Upper lobe of right lung (tissue), 1 donor: ENCODE measurements around the gene PPIF. TPM values are rescaled to one million over a fixed set of nuclear protein-coding genes. Genes with fewer than 3 reads are reported as not detected.

Experiments
- ATAC-seq: fragments of 200-7000 bp; cut with Tn5 transposase; one replicate; pipeline ENCODE4 v1.9.1; 2020; ENCODE audit warnings: mild to moderate bottlenecking, moderate library complexity
- DNase-seq: peaks from one replicate; pipeline ENCODE4 v3.0.0-alpha.2; 2020
- H3K27ac ChIP-seq: fragments of 200-600 bp; one replicate; pipeline ENCODE4 v1.8.0; 2022
- H3K27me3 ChIP-seq: fragments of 200-600 bp; one replicate; pipeline ENCODE4 v1.8.0; 2022; ENCODE audit warnings: mild to moderate bottlenecking
- H3K36me3 ChIP-seq: fragments of 200-600 bp; one replicate; pipeline ENCODE4 v1.8.0; 2022
- H3K4me1 ChIP-seq: fragments of 200-600 bp; one replicate; pipeline ENCODE4 v1.8.0; 2022
- H3K4me3 ChIP-seq: fragments of 200-600 bp; one replicate; pipeline ENCODE4 v1.8.0; 2022; ENCODE audit warnings: mild to moderate bottlenecking
- H3K9me3 ChIP-seq: fragments of 200-600 bp; one replicate; pipeline ENCODE4 v1.8.0; 2022
- CTCF ChIP-seq: fragments of 200-600 bp; IDR thresholded peaks from one replicate; pipeline ENCODE4 v1.8.0; 2022; ENCODE audit warnings: antibody characterized with exemption
- intact Hi-C: fragments of 100-400 bp; cut with DNase I; formaldehyde crosslinking; loops from one replicate; pipeline ENCODE4 v1.11.0; 2022
- total RNA-seq: library from RNA; stranded (reverse); fragmentation: NEBNext Ultra II Directional; extraction: Animal tissue kit (Norgen Biotek cat#: 25700); gene quantifications from one replicate; pipeline ENCODE4 v1.2.1, GENCODE V29; 2021
- donor health status: DM: no; HTN: yes; CAD: no; lungs with severe emphysema.

The PPIF gene
- total RNA-seq, 1 donor from 2014 or later = 30.7 TPM

GRCh38 chr10:79393221-79393923 is 46.1 kb downstream of the PPIF start:
- peak; percentile 39 for DNase-seq
- H3K4me3 ChIP-seq = no peak overlapping the region
- no peak overlapping the region for H3K27ac ChIP-seq
- intact Hi-C loops = no loop called here
- H3K9me3 ChIP-seq = no peaks in the 10 kb centered on the region
- TF ChIP-seq CTCF = no peak
- no peaks in the 10 kb centered on the region for H3K27me3 ChIP-seq
- no peak for ATAC-seq
- H3K36me3 ChIP-seq = no peaks in the 10 kb centered on the region
- H3K4me1 ChIP-seq = peaks cover 27% of the 10 kb centered on the region

DNA sequence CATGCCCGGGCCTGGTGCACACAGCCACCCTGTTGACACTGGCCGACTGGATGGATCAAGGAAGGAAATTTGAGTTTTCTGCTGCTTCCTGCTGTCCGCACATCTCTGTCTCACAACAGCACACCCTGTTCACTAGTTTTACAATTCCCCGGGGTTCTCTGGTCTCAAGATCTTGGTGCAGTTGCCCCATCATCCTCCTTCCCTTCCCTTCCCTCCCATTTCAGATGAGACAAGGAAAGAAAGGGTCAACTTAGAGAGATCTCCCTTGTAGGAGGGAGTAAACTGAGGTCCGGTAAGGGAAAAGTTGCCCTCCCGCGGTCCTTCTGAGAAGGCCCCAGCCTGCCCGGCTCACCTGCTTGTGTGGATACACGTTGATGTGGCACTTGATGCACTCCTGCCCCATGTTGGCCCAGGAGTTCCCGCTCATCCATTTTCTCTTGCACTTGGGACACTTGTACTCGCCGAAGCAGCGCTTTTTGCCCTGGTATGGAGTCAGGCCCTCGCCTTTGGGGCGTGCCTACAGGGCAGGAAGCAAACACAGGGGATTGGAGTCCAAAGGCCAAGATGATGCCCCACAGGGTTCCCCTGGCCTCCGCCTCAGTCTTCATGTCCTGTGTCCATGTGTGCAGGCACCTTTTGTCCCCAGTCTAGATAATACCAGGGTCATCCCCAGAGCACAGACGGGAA is 46.8 kb downstream of the PPIF start:
- no peaks in the 10 kb centered on the region for H3K9me3 ChIP-seq
- TF ChIP-seq CTCF = no peak
- no peak overlapping the region for H3K4me3 ChIP-seq
- H3K27ac ChIP-seq = no peak overlapping the region
- intact Hi-C loops = no loop called here
- ATAC-seq (no peak), DNase-seq (peak; percentile 48)
- no peaks in the 10 kb centered on the region for H3K27me3 ChIP-seq
- H3K4me1 ChIP-seq = peaks cover 34% of the 10 kb centered on the region
- no peaks in the 10 kb centered on the region for H3K36me3 ChIP-seq

DNA sequence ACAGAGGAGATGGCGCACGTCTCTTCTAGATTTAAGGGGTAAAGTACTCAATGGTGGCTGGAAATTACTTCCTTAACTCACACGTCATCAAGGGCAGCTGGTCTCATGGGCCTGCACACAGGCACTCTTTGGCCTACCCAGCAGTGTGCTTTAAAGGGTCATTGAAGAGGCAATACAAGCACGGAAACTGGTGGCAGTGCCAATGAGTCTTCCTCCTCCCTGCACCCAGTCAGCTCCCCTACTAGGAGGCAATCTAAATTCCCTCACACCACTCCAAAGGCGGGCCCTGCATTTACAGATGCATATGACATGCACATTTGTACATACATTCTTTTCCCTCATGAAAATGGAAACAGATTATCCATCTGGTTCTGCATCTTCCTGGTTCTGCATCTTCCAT is 47.4 kb downstream of the PPIF start:
- no peaks in the 10 kb centered on the region for H3K36me3 ChIP-seq
- H3K27ac ChIP-seq = no peak overlapping the region
- H3K4me1 ChIP-seq = peaks cover 38% of the 10 kb centered on the region
- no peak for DNase-seq
- H3K4me3 ChIP-seq = no peak overlapping the region
- TF ChIP-seq CTCF = no peak
- H3K9me3 ChIP-seq = no peaks in the 10 kb centered on the region
- intact Hi-C loops = no loop called here
- no peaks in the 10 kb centered on the region for H3K27me3 ChIP-seq
- no peak for ATAC-seq

DNA sequence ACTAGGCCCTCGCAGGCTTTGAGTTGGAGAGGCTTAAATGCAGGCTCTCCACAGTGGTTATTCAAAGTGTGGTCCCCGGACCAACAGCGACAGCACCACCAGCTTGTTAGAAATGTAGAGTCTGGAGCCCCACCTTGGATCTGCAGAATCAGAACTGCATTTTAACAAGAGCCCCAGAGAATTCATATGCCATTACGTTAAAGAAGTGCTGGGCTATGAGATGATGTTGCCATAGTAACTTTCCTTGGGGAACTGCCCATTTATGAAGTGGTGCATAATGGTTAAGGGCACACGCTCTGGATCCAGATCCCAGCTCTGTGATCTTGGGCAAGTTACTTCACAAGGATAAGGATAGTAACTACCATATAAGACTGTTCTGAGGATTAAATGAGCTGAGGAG is 49.3 kb downstream of the PPIF start:
- no peak for ATAC-seq
- H3K27me3 ChIP-seq = no peaks in the 10 kb centered on the region
- TF ChIP-seq CTCF = no peak
- no peak overlapping the region for H3K27ac ChIP-seq
- H3K4me1 ChIP-seq = peaks cover 56% of the 10 kb centered on the region
- intact Hi-C loops = no loop called here
- no peak for DNase-seq
- no peaks in the 10 kb centered on the region for H3K36me3 ChIP-seq
- no peak overlapping the region for H3K4me3 ChIP-seq
- no peaks in the 10 kb centered on the region for H3K9me3 ChIP-seq

- DNase-seq = no peak
- intact Hi-C loops = no loop called here
- Histone ChIP-seq H3K4me1 (peaks cover 61% of the 10 kb centered on the region), H3K9me3 (no peaks in the 10 kb centered on the region), H3K27me3 (no peaks in the 10 kb centered on the region), H3K27ac (peak overlapping the region; percentile 91), H3K36me3 (no peaks in the 10 kb centered on the region), H3K4me3 (no peak overlapping the region)
- TF ChIP-seq CTCF = no peak
- no peak for ATAC-seq
Measured at GRCh38 chr10:79397051-79397450, 49.8 kb downstream of the PPIF start.
